PC-9 (cell line): ENCODE data around the gene KIF14.

ENCODE experiments used
- EZH2 ChIP-seq: fragments of 200-600 bp; sonication (generic); IDR thresholded peaks from 2 replicates; pipeline ENCODE4 v1.8.0; 2017; ENCODE audit warnings: antibody characterized with exemption, low read depth
- TF ChIP-seq, protein P1 (sequence below): fragments of 200-600 bp; sonication (generic); conservative IDR thresholded peaks from 2 replicates; pipeline ENCODE4 v1.6.1; 2017; ENCODE audit warnings: mixed run types, antibody characterized with exemption, mild to moderate bottlenecking, moderate library complexity

DNA sequence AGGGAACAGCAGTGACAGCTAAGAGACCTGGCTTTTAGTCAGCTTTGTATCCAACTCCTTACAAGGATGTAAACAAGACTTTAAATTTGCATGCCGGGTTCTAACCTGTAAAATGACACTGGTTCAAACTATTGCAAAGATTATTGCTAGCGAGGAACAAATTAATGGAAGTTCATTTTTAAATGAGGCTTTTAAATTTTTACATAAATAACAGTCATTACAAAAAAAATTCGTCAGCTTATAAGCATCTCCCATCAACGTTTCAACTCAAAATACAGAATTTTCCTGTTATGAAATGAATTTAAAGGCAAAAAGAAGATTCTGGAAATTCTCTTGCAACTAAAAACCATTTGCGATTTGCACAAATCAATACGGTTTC, 668 bp downstream of the KIF14 start:
- TF ChIP-seq, protein P1, sequence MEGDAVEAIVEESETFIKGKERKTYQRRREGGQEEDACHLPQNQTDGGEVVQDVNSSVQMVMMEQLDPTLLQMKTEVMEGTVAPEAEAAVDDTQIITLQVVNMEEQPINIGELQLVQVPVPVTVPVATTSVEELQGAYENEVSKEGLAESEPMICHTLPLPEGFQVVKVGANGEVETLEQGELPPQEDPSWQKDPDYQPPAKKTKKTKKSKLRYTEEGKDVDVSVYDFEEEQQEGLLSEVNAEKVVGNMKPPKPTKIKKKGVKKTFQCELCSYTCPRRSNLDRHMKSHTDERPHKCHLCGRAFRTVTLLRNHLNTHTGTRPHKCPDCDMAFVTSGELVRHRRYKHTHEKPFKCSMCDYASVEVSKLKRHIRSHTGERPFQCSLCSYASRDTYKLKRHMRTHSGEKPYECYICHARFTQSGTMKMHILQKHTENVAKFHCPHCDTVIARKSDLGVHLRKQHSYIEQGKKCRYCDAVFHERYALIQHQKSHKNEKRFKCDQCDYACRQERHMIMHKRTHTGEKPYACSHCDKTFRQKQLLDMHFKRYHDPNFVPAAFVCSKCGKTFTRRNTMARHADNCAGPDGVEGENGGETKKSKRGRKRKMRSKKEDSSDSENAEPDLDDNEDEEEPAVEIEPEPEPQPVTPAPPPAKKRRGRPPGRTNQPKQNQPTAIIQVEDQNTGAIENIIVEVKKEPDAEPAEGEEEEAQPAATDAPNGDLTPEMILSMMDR = no peak
- no peak for TF ChIP-seq EZH2
